Thyroid gland (tissue), 4 donors: ENCODE measurements around the gene CACNB3.
"Not testable (repeated sequence)": the region's sequence is repeated elsewhere in the genome, so short reads cannot be mapped to it uniquely, and the experiment has no call there.

Source experiments
- POLR2A ChIP-seq, 2 donors: fragments of 450-650 bp; IDR thresholded peaks; one replicate each; pipeline ENCODE4 v1.6.1; 2017; ENCODE audit warnings: antibody characterized with exemption in 2 of 2, mild to moderate bottlenecking in 2 of 2, moderate library complexity in 1 of 2
- TF ChIP-seq, protein P1 (sequence below), 6 experiments: fragments of 200-600 bp in 3 of 6; fragments of 450-650 bp in 3 of 6; sonication (generic) in 3 of 6; IDR thresholded peaks; one replicate each; pipeline ENCODE4 v1.5.1; 2016 to 2019; ENCODE audit warnings: antibody characterized with exemption in 6 of 6, mild to moderate bottlenecking in 2 of 6, inconsistent platforms in 1 of 6, moderate library complexity in 1 of 6

DNA sequence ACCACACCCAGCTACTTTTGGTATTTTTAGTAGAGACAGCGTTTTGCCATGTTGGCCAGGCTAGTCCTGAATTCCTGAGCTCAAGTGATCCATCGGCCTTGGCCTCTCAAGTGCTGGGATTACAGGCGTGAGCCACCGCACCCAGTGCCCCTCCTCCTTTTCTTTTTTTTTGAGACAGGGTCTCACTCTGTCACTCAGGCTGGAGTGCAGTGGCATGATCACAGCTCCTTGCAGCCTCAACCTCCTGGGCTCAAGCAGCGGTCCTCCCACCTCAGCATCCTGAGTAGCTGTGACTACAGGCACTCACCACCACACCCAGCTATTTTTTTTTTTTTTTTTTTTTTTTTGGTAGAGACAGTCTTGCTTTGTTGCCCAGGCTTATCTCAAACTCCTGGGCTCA, 41.9 kb downstream of the CACNB3 start:
- not testable (repeated sequence) for TF ChIP-seq POLR2A (IDR thresholded peaks at IDR 0.05)
- TF ChIP-seq, protein P1, sequence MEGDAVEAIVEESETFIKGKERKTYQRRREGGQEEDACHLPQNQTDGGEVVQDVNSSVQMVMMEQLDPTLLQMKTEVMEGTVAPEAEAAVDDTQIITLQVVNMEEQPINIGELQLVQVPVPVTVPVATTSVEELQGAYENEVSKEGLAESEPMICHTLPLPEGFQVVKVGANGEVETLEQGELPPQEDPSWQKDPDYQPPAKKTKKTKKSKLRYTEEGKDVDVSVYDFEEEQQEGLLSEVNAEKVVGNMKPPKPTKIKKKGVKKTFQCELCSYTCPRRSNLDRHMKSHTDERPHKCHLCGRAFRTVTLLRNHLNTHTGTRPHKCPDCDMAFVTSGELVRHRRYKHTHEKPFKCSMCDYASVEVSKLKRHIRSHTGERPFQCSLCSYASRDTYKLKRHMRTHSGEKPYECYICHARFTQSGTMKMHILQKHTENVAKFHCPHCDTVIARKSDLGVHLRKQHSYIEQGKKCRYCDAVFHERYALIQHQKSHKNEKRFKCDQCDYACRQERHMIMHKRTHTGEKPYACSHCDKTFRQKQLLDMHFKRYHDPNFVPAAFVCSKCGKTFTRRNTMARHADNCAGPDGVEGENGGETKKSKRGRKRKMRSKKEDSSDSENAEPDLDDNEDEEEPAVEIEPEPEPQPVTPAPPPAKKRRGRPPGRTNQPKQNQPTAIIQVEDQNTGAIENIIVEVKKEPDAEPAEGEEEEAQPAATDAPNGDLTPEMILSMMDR (IDR thresholded peaks at IDR 0.05), result not testable (repeated sequence)
